GM12873 (cell line): ENCODE results near the gene CTNNA1.

ENCODE experiments used
- TF ChIP-seq, protein P1 (sequence below): IDR thresholded peaks from 2 replicates; pipeline ENCODE4 v1.5.1; 2012; ENCODE audit warnings: low read depth, mild to moderate bottlenecking, moderate library complexity, low read length, control low read depth; ENCODE audit not compliant: insufficient read depth; ENCODE audit errors: missing control alignments

The CTNNA1 gene

DNA sequence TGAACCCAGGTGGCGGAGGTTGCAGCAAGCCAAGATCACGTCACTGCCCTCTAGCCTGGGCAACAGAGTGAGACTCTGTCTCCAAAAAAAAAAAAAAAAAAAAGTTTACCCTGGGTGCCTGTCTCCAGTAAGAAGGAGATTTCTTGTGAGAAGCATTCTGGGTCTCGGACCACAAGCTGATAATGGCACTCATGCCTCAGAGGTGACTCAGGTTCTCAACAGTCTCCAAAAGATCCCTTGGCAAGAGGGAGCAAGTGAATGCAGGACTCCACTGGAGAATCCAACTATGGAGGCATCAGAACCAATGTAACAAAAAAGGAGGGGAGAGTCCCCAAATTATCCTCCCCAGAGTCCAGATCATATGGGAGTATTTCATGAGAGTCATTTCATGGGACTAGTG, 227.9 kb downstream of the CTNNA1 start:
- TF ChIP-seq, protein P1, sequence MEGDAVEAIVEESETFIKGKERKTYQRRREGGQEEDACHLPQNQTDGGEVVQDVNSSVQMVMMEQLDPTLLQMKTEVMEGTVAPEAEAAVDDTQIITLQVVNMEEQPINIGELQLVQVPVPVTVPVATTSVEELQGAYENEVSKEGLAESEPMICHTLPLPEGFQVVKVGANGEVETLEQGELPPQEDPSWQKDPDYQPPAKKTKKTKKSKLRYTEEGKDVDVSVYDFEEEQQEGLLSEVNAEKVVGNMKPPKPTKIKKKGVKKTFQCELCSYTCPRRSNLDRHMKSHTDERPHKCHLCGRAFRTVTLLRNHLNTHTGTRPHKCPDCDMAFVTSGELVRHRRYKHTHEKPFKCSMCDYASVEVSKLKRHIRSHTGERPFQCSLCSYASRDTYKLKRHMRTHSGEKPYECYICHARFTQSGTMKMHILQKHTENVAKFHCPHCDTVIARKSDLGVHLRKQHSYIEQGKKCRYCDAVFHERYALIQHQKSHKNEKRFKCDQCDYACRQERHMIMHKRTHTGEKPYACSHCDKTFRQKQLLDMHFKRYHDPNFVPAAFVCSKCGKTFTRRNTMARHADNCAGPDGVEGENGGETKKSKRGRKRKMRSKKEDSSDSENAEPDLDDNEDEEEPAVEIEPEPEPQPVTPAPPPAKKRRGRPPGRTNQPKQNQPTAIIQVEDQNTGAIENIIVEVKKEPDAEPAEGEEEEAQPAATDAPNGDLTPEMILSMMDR: no peak

DNA sequence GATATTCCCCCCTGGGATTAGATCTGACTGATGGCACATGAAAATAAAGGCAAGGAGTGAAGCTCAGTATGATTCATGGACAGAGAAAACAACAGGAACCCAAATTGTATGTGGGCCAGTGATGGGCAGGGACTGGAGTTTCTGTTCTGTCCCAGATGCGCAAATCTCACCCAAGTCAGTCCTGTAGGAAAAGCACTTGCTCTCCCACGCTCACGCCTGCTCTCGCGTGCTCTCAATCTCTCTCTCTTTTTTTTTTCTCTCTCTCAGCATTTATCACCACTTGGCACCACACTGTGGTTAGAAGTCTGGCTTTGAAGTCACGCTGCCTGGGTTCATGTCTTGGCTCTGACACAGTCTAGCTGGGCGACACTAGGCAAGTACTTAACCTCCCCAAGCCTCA, 228.4 kb downstream of the CTNNA1 start:
- TF ChIP-seq, protein P1: no peak

DNA sequence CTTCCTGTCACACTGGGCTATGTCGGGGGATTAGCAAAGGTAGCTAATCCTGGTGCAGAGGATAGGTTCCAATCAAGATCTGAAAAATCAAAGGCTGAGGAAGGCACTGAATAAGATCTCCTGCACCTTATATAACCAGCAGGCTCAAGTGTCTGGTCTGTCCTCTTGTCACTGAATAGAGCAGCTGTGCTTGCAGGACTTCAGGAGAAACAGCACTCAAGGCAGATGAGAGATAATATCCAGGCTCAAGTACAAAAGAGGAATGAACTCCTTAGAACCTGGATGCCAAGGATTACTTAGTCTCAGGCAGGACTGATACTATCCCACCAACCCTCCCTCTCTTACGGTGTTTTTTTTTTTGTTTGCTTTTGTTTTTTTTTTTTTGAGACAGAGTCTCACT, 230.8 kb downstream of the CTNNA1 start:
- TF ChIP-seq, protein P1: no peak
